Chondrocyte (in vitro differentiated cells): ENCODE data around the gene ZNF423. TPM values are rescaled to one million over a fixed set of nuclear protein-coding genes. Genes with fewer than 3 reads are reported as not detected.
A peak's percentile ranks its signal among the peaks of the same experiment; 100 is the strongest.

Experiments
- DNase-seq: peaks from one replicate; pipeline ENCODE4 v3.0.0; 2021; ENCODE audit warnings: mixed read lengths, low spot score
- H3K27ac Mint-ChIP-seq: one replicate; pipeline ENCODE4 v1.8.0; 2021; ENCODE audit warnings: mild to moderate bottlenecking, moderate library complexity, mixed read lengths; ENCODE audit not compliant: unreplicated experiment
- H3K27me3 Mint-ChIP-seq: 2 replicates; pipeline ENCODE4 v1.8.0; 2021; ENCODE audit warnings: low read depth, mixed read lengths
- H3K36me3 Mint-ChIP-seq: 2 replicates; pipeline ENCODE4 v1.8.0; 2021; ENCODE audit warnings: low read depth, mixed read lengths
- H3K4me1 Mint-ChIP-seq: 2 replicates; pipeline ENCODE4 v1.8.0; 2021; ENCODE audit warnings: low read depth, mild to moderate bottlenecking, mixed read lengths
- H3K4me3 Mint-ChIP-seq: one replicate; pipeline ENCODE4 v1.8.0; 2021; ENCODE audit warnings: mild to moderate bottlenecking, moderate library complexity, mixed read lengths; ENCODE audit not compliant: unreplicated experiment
- H3K9me3 Mint-ChIP-seq: 2 replicates; pipeline ENCODE4 v1.8.0; 2021; ENCODE audit warnings: low read depth, mixed read lengths
- CTCF ChIP-seq: fragments of 200-600 bp; sonication (generic); IDR thresholded peaks from 2 replicates; pipeline ENCODE4 v1.5.0; 2021; ENCODE audit warnings: antibody characterized with exemption, mild to moderate bottlenecking, moderate library complexity
- total RNA-seq: library from RNA; stranded (reverse); gene quantifications from 3 replicates; pipeline ENCODE4 v1.2.1, GENCODE V29; 2021

ZNF423 gene
- total RNA-seq, 1 donor from 2014 or later, result 4.7 TPM

GRCh38 chr16:49460786-49461470, 395.0 kb downstream of the ZNF423 start:
- Mint-ChIP-seq H3K4me1 (no peaks in the 10 kb centered on the region), H3K27ac (no peak overlapping the region), H3K4me3 (no peak overlapping the region), H3K27me3 (peaks cover 53% of the 10 kb centered on the region), H3K36me3 (peaks cover 2% of the 10 kb centered on the region), H3K9me3 (no peaks in the 10 kb centered on the region)
- DNase-seq, result peak; percentile 26
- TF ChIP-seq CTCF, result no peak

GRCh38 chr16:49459953-49460735, 395.8 kb downstream of the ZNF423 start:
- H3K9me3 Mint-ChIP-seq, result no peaks in the 10 kb centered on the region
- H3K4me1 Mint-ChIP-seq, result no peaks in the 10 kb centered on the region
- no peak overlapping the region for H3K4me3 Mint-ChIP-seq
- TF ChIP-seq CTCF, result no peak
- H3K36me3 Mint-ChIP-seq, result peaks cover 2% of the 10 kb centered on the region
- H3K27me3 Mint-ChIP-seq, result peaks cover 45% of the 10 kb centered on the region
- DNase-seq, result peak; percentile 68
- H3K27ac Mint-ChIP-seq, result no peak overlapping the region

- no peak for TF ChIP-seq CTCF
- H3K27ac Mint-ChIP-seq, result no peak overlapping the region
- H3K27me3 Mint-ChIP-seq, result peaks cover 36% of the 10 kb centered on the region
- DNase-seq, result peak; percentile 48
- no peak overlapping the region for H3K4me3 Mint-ChIP-seq
- peaks cover 2% of the 10 kb centered on the region for H3K36me3 Mint-ChIP-seq
- no peaks in the 10 kb centered on the region for H3K9me3 Mint-ChIP-seq
- no peaks in the 10 kb centered on the region for H3K4me1 Mint-ChIP-seq
These were observed 397.1 kb downstream of the ZNF423 start for GRCh38 chr16:49458656-49459445.

DNA sequence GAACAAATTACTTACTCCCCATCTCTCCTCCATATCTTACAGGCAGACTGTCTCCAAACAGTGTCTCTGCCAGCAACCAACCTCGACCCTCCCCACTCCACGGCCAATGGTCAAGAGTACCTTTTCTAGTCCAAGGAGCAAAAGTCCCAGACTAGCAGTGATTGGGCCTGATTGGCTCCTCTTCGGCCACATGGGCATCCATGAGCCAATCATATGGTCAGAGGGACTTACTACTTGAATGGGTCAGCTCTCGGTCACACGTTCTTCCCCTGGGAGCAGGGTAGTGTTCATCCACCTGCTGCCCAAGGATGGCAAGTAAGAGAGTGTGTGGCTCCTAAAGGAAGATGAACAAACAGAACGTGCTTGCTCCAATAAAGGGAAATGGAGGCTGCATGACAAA, 397.7 kb downstream of the ZNF423 start:
- Mint-ChIP-seq H3K27me3 (peaks cover 33% of the 10 kb centered on the region), H3K4me1 (no peaks in the 10 kb centered on the region), H3K4me3 (no peak overlapping the region), H3K27ac (no peak overlapping the region), H3K36me3 (peaks cover 2% of the 10 kb centered on the region), H3K9me3 (no peaks in the 10 kb centered on the region)
- TF ChIP-seq CTCF, result no peak
- DNase-seq, result peak; percentile 33

DNA sequence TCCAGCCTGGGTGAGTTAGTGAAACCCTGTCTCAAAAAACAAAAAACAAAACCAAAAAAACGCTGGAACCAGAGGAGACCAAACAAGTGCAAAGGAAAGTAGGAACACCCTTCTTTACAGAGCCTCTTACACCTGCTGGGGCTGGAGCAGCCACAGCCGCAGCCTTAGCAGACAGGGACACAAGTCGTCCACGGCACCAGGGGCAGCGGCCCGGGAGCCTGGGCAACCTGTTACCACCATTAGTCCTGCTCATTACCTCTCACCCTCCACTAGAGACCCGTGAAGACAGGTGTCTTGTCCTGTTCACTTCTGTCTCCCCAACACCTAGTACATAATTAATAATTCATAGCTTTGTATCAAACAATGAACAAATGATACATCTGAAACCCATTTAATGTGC, 398.7 kb downstream of the ZNF423 start:
- H3K27ac Mint-ChIP-seq, result no peak overlapping the region
- no peaks in the 10 kb centered on the region for H3K4me1 Mint-ChIP-seq
- H3K9me3 Mint-ChIP-seq, result no peaks in the 10 kb centered on the region
- H3K36me3 Mint-ChIP-seq, result no peaks in the 10 kb centered on the region
- no peak for DNase-seq
- no peak for TF ChIP-seq CTCF
- H3K27me3 Mint-ChIP-seq, result peaks cover 26% of the 10 kb centered on the region
- no peak overlapping the region for H3K4me3 Mint-ChIP-seq
